ENCODE results near the gene ZNF407.

ZNF407 gene

DNA sequence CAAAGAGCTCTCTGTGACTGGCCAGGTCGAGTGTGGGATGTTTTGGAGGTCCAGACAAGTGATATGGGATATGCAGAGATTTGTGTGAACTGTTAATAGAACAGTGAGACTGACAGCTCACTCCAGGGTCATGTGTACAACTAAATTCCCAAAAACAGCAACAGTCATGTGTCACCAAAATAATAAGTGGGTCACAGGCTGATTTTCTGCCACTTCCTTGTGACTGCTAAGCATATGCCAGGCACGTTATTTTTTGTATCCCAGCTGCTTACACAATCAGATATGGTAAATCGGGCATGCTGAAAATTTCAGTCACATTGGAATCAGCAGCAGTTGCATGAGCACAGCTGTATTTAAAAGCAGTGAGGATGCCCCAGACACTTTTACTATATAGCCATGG lies 412.6 kb downstream of the ZNF407 start:
- DNase-seq (ENCODE audit: low read depth in 2 of 2), result no peak

DNA sequence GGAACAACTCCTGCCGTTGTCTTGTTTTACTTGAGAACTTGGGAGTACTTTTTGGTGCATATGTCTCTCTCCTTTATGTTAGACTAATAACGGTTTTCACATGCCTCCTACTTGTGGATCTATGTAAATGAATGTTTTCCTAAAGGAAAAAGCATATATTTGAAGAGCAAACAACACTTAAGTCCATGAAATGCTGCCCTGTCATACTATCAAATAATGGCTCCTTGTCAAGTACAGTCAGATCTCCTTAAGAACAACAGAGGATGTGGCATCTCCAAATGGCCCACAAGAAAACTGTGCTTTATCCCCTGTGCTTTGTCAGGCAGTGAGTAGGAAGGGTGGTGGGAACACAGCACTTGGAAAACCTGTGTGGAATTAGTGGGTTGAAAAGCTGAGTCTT lies 413.0 kb downstream of the ZNF407 start:
- no peak for DNase-seq (ENCODE audit: low read depth in 2 of 2)

DNA sequence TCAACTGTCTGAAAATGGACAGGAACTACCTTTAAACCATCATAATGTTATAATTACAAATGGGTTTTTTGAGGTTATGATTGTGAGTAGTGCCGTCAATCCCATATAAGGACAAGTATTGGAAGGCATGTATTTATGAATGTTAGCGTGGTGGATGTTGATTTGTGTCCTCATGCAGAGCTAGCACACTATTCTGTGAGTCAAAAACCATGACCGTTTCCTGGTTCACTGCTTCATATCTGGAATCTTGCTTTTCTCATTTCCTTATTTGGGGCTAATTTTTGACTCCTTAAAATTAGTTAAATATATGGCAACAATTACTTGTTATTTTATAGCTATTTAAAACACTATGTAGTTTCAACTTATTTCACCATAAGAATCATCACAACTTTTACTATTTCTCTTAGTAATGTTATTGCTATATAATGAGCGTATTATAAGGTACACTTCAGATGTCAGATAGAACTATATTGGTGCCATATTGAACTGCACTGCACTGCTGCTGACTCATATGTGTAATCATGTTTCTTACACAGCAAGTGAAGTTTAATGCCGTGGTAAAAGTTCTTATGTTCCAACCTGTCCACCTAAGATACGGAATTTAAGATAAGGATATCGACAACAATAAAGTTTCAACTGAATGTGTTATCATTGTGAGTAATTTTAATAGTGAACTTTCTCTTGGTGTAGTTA lies 418.5 kb downstream of the ZNF407 start:
- no peak for DNase-seq (ENCODE audit: low read depth in 2 of 2)

DNA sequence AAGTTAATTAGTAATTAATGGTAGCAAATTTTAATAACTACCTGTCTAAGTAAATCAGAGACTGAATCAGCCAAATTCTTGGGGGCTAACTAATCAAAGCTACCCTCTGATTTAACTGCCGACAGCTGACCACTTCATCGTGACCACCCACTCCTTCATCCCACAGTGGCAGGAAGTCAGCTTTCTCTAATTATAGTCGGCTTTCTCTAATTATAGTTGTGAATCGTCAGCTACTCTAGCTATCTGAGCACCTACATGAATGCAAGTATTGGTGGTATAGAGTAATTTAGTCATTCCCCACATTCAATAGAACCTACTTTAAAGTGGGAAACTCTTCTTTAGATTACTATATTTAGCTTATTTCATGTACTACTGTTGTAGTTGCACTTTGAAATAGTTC lies 425.8 kb downstream of the ZNF407 start:
- no peak for DNase-seq (ENCODE audit: low read depth in 2 of 2)

DNA sequence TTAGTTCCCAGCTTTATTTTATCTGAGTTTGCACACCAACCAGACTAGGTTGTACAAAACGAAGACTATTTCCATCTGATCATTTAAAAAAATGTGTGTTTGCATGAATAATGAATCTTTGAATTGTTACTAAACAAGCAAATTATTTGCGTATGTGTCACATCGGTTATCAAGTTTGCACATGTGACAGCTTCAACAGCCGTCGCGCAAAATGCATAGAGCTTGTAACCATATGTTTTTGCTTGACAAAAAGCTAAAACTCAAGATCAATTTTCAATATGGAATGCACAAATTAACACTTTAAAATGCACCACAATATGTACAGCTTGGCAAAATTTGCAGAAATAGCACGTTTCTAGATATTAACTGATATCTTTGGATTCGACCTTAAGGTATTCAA lies 427.2 kb downstream of the ZNF407 start:
- DNase-seq (ENCODE audit: low read depth in 2 of 2), result no peak

DNA sequence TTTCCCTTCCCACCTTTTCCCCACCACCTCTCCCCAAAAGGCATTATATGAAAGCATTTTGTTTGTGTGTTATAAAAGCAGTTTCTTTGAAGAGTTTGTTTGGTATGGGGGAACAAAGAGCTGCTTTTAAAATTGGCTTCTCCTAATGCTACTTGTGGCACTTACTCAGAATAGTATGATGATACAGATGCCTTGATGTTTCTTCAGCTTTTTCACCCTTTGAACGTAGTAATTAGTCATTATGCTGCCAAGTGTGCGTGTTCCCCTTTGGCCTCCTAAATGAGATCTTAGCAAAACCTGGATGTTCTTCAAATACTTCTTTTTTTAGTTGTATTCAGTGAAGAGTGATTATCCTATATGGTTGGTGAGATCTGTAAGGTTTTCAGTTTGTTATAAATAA lies 427.9 kb downstream of the ZNF407 start:
- no peak for DNase-seq (ENCODE audit: low read depth in 2 of 2)

DNA sequence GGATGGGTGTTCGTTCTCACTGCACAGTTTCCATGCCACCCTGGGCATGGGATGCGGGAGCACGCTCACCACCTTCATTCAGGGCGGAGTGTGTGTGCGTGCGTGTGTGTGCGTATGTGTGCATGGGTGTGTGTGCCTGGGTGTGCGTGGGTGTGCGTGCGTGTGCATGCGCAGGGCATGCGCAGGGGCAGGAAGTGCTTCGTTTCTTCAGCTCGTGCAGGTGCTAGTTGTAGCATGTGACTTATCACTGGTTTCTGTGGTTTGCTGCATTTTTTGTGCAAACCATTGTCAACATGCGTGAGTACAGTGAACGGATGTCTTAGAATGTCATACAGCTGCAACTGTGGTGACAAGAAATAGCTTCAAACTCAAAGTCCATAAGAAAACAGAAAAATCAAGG lies 431.8 kb downstream of the ZNF407 start:
- no peak for DNase-seq (ENCODE audit: low read depth in 2 of 2)

DNA sequence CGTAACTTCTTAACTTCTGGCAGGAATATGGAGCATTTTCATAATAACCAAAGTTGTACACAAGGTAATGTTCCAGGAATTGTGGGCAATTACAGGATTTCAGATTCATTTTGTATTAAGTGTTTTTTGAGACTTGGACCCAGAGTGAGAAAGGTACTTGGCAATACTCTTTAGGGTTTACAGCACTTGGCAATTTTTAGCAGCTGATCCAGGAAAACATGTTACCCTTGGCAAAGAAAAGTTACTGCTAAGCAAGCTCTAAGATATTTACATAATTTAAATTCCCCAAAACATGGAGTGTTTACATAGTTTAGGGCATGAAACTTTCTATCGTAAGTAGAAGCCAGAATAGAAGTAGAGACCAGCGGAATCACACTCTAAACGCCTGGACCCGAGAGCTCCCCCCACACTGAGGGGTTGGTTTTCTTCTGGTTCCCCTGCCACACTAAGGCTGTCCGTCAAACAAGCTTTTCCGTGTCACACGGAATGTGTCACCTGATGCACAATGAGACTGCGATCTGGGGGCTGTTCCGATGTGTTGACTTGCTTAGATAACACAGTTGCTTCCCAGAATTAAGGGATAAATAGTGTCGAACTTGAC lies 434.1 kb downstream of the ZNF407 start:
- no peak for DNase-seq (ENCODE audit: low read depth in 2 of 2)

DNA sequence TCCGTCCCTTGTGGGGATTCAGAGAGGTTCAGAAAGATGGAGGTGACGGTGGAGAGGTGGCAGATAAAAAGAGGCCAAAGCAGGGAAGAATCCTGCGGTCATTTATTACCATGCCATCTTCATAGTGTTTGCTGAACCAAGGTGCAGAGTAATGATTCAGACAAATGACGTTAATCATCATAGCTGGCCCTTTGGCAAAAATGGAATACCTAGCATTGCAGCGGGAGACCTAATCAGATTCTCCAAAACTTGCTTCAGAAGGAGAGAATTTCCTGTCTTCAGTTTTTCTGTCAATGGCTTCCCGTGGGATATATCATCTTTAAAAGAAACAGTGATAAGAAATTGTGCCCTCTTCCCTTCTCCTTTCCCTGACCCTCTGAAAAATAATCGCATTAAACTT lies 435.8 kb downstream of the ZNF407 start:
- no peak for DNase-seq (ENCODE audit: low read depth in 2 of 2)

DNA sequence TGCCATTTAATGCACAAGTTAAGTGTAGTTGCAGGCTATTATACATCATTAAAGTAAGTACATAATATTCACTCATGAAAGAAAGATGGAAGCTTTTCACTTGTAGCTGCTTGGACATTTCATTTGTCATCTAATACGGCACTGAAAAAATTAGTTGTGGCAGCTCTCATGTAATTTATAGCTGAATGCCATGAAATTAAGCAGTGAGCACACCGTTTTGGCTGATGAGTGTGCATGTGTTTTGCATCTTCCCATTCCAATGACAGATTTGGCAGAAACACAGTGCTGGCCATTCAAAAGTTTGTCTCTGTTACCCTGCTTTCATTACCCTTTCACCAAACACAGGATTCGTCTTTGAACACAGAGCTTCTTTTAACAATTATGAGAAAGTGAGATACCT lies 437.3 kb downstream of the ZNF407 start:
- DNase-seq (ENCODE audit: low read depth in 2 of 2), result no peak

DNA sequence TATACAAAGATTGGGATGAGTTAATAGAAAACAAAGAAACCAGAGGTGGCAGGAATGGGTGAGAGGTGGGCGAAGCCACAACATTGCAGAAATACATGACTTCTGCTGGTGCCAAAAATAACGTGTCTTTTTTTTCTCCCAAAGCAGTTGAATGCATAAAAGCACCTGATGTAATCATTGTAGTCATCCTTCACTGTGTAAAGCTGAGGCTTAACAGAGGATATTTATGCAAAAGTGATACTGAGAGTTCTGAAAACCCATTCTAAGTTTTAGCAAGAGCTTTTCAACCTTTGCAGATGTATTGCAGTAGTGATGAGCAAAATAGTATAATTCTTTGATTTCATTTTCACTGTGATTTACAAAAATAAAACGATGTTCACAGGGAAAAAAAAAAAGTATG lies 438.3 kb downstream of the ZNF407 start:
- DNase-seq (ENCODE audit: low read depth in 2 of 2), result no peak

DNA sequence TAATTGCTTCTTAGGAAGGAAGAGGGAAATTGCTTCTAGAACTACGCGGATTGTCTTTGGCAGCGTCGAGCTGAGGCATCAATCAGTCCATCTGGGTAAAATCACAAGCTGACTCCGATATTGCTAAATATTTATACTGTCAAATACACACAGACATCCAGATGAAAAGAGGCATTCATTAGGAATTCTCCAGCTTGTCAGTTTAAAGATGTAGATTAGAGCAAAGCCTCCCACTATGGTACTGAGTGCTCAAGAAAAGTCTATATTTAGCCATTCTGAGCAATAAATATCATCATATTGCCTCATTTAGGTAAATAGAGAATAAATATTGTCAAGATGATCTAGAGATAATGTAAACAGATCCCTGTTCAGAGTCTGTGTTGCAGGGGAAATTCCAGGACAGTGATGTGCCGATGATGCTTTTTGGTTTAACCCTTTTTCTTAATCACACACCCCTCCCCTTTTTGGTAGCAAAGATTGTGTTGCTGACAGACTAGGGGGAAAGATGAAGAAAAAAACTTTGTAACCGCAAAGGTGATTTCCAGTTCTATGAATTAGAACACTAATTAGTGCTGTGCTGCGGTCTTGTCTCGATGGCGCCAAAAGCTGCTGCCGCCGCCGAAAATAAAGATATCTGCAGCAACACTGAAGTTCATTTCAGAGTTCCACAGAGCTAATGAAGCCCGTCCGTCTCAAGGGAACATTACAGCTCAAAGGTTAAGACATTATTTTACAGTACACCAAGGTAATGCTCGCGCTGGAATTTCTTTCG lies 439.4 kb downstream of the ZNF407 start:
- DNase-seq (ENCODE audit: low read depth in 2 of 2), result no peak

DNA sequence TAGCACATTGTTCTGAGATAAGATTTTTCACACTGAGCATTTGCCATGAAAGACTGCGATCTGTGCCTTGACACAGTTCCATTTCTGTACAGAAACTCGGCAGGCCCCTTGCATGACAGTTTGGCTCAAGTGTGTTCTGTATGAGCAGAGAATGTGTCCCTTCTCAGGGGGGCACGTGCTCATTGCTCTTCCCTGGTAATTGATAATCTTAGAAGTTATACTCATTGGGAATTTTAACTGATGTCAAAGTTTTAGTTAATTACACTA lies 440.0 kb downstream of the ZNF407 start:
- no peak for DNase-seq (ENCODE audit: low read depth in 2 of 2)

DNA sequence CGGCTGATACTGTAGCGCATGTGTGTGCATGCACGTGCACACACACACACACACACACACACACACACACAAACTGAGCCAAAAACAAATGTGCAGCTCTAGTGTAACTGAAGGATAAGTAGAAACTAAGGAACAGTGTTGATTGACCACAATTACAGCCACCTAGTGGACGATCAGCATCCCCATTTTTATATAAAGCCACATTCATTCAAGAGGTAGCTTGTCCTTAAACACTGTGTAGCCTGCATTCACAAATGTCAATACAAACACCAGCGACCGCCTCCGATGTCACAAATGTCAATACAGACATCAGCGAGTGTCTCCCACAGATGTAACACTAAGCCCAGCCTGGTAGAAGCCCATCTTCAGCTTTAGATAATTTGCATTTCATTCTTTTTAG lies 443.9 kb downstream of the ZNF407 start:
- DNase-seq (ENCODE audit: low read depth in 2 of 2), result no peak

DNA sequence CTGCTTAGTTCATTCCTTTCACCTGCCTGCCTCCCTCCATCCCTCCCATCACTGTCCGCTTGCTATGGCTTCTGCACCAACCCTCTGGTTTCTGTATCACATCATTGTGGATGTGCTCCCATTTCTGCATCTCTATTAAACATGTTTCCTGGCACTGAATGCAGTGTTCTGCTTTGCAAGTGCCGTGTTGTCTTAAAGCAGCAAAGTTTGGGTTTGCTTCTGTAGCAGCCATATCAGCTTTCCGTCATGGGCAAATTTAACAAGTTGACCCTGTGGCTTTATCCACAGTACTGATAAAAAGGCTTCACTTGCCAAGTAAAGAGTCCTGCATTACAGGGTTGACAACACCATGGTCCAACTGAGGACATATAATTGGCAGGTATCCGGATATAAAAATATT lies 445.8 kb downstream of the ZNF407 start:
- no peak for DNase-seq (ENCODE audit: low read depth in 2 of 2)

DNA sequence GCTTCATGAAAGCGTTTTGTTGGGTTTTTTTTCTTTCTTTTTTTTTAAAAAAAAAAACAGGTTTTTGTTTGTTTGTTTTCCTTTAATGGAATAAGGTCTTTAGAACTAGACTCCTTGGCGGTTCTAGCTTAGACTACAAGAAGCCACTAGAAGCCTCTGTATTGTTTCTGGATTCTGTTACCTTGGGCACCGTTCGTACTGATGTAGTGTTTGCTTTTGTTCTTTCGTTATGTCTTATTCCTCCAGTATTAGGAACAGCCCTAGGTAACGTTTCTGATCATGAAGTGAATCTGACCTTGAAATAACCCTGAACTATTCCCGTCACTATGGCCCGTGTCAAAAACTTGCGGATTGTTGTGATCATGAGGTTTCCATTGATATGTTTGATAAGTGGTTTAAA lies 446.6 kb downstream of the ZNF407 start:
- DNase-seq (ENCODE audit: low read depth in 2 of 2), result no peak

DNA sequence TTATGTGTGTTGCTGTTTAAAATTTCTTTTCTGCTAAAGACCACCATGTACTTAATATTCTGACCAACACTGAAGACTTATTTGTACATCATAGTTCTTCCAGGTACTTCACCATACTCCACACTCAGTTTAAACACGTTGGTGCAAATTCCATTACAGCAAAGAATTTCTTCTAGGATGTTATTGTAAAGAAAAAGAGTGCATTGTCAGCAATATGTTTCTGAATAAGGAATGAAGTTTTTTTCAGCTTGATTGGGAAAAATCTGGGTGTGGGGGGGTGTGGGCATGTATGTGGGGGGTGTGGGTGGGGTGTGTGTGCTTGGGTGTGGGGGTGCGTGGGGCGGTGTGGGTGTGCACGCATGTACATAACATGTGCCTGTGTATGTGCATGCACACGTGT lies 447.1 kb downstream of the ZNF407 start:
- no peak for DNase-seq (ENCODE audit: low read depth in 2 of 2)

DNA sequence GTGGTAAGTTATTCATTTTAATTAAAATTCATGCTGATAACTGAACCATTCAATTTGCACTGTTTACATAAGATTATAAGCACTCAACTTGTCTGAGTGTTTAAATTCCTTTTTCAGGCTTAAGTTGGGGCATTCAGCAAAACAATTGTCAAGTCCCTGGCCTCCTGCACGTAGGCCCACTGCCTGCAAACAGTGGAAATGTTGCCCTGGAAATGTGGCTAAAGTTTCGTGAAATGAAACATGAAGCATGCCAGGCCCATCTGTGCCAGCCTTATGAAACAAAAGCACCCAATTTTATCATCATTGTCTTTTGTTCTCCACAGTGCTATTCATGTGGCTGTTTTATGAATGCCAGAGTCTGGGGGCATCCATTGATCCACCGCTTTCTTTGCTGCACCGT lies 447.6 kb downstream of the ZNF407 start:
- DNase-seq (ENCODE audit: low read depth in 2 of 2), result no peak

DNA sequence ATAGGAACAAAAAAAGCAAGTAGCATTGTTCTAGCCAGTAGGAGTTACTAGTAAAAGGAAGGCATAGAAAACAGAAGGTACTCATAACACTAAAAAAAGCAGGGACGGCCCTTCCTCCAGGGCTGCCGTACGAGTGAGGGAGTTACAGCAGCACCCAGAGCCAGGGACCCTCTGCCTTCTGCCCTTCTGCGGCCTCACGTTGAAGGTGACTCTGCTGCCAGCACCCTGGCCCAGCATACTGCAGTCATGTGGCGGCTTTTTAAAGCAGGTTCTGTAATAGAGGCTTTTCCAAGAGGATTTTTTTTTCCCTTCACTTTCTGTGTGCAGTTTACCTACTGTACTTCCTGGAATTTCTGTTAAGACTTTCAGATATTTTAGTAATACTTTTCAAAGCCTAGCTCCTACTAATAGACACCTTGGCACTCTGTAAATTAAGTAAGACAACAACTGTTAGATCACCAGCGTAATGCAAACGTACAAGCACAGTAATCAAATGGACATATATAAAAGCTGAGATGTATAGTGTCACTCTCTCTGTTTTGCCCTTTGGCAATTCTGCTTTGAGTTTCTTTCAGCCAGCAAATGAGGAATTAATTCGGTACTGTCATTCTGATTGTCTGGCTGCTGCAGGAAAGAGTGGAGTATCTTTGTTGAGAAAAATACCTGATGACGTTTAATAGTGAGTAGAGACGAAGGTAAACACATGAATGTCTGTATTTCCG lies 449.7 kb downstream of the ZNF407 start:
- no peak for DNase-seq (ENCODE audit: low read depth in 2 of 2)

DNA sequence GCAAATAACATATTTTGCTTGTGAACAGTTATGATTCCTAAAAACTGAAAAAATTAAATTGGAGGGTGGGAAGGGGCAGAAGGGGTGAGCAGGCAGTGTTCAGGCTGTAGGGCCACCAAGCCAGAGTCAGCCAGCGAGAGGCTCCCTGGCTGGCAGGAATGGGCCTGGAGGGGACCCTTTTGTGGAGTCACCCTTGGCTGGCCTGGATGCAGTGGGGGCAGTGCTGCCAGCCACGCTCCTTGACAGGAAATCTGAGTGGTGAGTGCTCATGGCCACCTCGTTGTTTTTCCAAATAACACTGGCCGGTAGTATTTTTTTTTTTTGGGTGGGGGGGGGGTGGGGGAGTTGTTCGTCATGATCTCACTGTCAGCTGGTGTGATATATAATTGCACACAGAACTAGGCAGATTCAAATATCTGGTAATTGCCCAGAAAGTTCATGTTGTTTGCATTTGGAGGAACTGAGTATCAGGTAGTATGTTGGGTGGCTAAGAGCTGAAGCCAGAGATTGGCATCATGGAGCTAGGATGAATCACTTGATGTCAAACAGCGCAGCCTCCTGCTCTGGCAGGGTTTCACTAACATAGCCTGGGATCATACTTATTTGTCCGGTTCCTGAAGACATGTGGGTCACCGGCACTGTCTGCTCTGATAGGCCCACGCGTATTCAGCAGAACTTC lies 451.2 kb downstream of the ZNF407 start:
- no peak for DNase-seq (ENCODE audit: low read depth in 2 of 2)

DNA sequence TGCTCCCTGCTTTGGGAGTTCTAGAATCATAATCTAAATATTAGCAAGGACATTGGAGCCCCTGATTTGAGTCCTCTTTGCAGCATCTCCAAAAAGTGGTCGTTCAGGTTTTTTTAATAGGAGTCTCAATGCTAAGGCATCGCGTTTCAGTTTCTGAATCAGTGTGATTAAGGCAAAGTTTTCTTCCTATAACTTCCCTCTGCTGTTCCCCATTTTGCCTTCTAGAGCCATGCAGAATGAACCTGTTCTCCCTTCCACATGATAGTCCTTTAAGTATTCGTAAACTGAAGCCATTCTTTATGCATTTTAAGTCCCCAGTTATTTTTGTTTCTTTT lies 451.8 kb downstream of the ZNF407 start:
- no peak for DNase-seq (ENCODE audit: low read depth in 2 of 2)

DNA sequence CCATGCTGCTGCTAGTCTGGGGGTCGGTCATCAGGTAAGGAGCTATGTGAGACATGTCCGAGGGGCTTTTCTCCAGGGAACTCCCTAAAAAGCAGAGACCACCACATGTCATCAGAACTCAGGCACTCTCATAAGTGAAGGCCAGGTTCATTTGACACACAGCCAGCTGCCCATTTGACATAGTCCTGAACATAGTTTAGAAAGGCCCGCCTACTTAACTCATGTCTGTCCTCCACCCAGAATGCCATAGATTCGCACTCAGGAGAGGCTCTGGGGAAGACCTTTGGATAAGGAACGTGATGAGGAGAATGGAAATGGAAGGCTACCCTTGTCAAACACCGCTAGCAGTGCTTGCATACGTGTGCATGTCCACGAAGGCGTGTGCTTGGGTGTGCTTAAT lies 454.1 kb downstream of the ZNF407 start:
- DNase-seq (ENCODE audit: low read depth in 2 of 2), result no peak
